D721Med (cell line): ENCODE results near the gene POP4.

Experiments used
- DNase-seq: peaks from one replicate; pipeline ENCODE4 v3.0.0; 2011; ENCODE audit warnings: low spot score; ENCODE audit not compliant: insufficient read length
- FAIRE-seq: peaks from 2 replicates; lab custom pipeline; 2011; peaks lifted over from hg19 to GRCh38; lab: Jason Lieb, UNC
- CTCF ChIP-seq: IDR thresholded peaks from 2 replicates; pipeline ENCODE4 v1.5.1; 2012; ENCODE audit warnings: mild to moderate bottlenecking, control low read depth; ENCODE audit not compliant: insufficient read depth; ENCODE audit errors: missing control alignments

POP4 gene

GRCh38 chr19:29658221-29658991 lies 52.3 kb downstream of the POP4 start:
- no peak for FAIRE-seq
- no peak for DNase-seq
- TF ChIP-seq CTCF = no peak

GRCh38 chr19:29660835-29661234 lies 54.8 kb downstream of the POP4 start:
- no peak for FAIRE-seq
- TF ChIP-seq CTCF = no peak
- no peak for DNase-seq

DNA sequence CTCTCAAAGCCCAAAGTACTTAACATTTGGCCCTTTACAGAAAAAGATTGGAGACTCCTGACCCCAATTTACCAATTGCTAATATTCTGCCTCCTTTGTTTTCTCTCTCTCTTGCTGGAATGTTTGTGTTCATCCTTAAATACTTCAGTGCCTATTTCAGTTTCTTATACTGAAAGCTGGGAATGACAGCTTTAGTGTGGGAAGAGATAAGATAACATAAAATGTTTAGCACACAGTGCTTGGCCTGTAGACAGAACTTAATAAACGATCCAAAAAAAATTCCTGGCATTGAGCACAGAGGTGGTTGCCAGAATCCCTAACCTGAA lies 56.2 kb downstream of the POP4 start:
- FAIRE-seq (no peak), DNase-seq (no peak)
- no peak for TF ChIP-seq CTCF

DNA sequence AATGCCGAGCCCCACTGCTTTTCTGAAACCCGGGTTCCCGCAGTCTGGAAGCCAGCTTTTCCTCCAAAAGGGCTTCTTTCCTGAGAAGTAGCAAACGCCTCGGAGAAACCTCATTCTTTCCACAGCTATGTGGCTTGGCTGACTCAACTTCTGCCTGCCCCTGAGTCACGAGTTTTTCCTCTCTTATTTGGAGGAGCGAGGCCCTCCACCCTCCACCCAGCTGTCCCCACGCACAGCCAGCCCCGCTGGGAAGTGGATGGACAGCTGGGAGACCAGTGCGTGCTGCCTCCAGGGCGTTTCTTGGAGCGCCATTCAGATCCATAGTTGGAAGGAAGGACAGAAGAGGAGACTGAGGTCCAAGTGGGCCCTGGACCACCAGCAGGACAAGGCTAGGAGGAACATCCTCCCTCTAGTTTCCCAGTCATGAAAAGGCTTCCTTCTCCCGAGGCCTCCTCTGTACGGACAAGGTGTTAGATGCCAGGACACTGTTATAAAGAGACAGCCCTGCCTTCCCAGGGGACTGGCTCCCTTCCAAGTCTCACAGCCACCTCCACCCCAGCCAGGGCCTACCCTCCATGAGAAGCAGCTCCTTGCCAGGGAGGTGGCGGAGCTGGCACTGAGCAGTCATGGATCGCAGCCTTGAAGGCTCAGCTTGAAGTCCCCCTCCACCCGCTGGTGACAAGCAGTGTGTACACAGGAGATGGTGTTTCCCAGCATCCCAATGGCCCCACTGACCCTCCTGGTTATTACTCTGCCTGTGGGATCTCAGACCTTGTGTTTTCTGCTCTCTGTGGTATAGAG lies 56.7 kb downstream of the POP4 start:
- no peak for DNase-seq
- FAIRE-seq = no peak
- TF ChIP-seq CTCF = no peak

DNA sequence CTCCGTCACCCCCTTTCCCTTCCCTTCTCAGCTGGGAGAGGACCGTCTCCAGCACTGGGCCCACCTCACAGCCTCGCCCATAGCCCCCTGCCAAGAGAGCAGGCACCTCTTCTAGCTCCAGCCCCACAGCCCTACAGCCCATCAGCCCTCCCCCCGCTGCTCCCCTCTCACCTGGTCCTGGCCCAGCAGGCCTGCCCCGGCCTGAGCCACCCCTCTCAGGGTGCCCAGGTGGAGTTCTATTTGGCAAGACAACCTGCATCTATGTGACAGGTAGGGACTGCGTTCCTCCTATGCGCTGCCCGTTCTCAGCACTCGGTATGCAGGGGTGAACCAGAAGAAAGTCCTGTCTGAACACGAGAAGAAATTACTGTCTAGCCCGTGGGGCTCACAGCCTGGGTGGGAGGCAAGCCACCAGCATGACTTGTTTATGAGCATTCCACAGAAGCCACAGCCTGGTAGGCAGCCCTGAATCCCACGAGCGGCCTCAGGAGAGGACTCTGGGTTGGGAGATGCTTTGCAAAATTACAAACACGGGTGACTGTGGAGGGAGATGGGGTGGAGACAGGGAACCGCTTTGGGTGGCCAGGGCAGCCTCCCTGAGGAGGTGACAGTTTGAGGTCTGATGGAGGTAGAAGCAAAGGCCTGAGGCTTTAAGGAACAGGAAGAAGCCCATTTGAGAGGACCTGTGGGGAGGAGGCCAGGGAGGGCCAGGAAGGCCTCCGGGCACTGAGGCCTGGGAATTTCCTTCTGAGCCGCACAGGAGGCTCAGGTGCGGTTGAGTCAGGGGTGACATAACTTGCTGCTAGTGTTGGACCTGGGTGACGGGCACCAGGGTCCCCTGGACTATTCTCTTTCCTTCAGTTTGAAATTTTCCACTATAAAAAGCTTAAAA lies 58.0 kb downstream of the POP4 start:
- DNase-seq (no peak), FAIRE-seq (no peak)
- TF ChIP-seq CTCF = no peak

DNA sequence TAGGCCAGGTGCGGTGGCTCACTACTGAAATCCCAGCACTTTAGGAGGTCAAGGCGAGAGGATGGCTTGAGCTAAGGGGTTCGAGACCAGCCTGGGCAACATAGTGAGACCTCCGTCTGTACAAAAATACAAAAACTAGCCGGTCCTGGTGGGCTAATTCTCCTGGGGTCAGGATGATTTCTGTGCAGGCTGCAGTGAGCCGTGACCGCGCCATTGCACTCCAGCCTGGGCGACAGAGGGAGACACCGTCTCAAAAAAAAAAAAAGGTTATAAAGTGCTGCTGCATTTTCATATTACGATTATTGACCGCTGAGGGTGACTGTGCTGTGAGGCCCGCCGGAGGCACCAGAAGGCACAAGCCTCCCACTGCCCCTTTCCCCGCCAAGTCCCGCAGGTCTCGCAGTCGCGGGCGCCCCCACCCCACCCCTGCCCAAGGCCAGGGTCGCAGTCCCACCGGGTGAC lies 58.7 kb downstream of the POP4 start:
- no peak for FAIRE-seq
- TF ChIP-seq CTCF = no peak

More for the DNA sequence above, 58.7 kb downstream of the POP4 start:
- DNase-seq = no peak
